ENCODE data around the gene WFS1. TPM values are rescaled to one million over a fixed set of nuclear protein-coding genes. Genes with fewer than 3 reads are reported as not detected.

Gene WFS1
- total RNA-seq, 1 donor from 2014 or later = 104 TPM

DNA sequence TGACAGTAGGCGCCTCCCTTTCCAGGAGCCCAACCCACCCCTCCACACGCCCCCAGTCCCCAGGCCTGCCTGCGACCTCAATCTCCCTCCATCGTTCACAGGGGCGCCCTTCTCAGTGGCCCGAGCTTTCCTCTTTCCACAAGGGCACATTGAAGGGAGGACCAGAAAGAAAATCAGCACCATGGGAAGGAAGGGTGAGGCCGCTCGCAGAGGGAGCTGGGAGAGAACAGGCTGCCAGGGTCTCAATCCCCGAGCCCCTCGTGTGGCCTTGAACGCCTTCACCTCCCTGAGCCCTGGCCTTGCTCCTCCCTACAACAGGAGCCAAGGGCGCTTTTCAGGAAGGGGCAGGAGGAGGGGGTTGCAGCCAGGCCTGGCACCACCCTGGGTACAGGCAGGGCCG is 66.5 kb downstream of the WFS1 start:
- intact Hi-C loops (cut with micrococcal nuclease) = no loop called here
- peaks cover 79% of the 10 kb centered on the region for H3K27me3 ChIP-seq (ENCODE audit: low read depth)
- no peak for DNase-seq

DNA sequence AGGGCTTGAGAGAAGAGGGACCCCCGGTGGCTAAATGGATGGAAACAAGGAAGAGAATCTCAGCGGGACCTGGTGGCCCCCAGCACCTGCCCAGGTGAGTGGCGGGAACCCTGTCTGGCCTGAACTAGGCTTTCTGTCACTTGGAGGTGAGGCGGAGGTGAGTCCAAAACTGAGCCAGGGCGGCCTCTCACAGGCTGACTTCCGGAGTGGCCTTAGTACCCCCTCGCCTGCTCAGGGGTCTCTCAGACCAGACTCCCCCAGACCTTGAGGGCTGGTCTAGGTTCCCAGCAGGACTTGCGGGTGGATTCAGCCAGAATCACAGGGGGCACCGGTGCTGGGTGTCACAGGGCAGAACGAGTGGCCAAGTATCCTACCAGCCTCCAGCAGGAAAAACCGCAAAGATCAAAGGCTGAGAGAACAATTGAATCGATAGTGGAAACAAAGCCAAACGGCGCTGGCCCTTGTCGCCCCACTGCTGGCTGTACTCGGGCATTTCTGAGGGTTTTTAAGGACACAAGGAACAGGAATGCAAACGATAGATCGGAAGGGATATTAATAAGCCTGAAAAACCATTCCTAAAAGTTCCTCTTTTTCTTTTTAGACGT is 67.8 kb downstream of the WFS1 start:
- Histone ChIP-seq H3K9me3 (replicated peaks) (peaks cover 6% of the 10 kb centered on the region), H3K27me3 (ENCODE audit: low read depth) (peaks cover 74% of the 10 kb centered on the region), H3K4me3 (no peak overlapping the region), H3K27ac (replicated peaks) (no peak overlapping the region), H3K4me1 (peaks cover 4% of the 10 kb centered on the region), H3K36me3 (no peaks in the 10 kb centered on the region)
- intact Hi-C loops (cut with micrococcal nuclease) = no loop called here
- no peak for DNase-seq
- TF ChIP-seq, protein P1, sequence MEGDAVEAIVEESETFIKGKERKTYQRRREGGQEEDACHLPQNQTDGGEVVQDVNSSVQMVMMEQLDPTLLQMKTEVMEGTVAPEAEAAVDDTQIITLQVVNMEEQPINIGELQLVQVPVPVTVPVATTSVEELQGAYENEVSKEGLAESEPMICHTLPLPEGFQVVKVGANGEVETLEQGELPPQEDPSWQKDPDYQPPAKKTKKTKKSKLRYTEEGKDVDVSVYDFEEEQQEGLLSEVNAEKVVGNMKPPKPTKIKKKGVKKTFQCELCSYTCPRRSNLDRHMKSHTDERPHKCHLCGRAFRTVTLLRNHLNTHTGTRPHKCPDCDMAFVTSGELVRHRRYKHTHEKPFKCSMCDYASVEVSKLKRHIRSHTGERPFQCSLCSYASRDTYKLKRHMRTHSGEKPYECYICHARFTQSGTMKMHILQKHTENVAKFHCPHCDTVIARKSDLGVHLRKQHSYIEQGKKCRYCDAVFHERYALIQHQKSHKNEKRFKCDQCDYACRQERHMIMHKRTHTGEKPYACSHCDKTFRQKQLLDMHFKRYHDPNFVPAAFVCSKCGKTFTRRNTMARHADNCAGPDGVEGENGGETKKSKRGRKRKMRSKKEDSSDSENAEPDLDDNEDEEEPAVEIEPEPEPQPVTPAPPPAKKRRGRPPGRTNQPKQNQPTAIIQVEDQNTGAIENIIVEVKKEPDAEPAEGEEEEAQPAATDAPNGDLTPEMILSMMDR (IDR thresholded peaks at IDR 0.05; ENCODE audit: borderline replicate concordance) = no peak

More for the DNA sequence above, 66.5 kb downstream of the WFS1 start:
- Histone ChIP-seq H3K4me1 (no peaks in the 10 kb centered on the region), H3K36me3 (no peaks in the 10 kb centered on the region), H3K27ac (replicated peaks) (no peak overlapping the region), H3K4me3 (no peak overlapping the region), H3K9me3 (replicated peaks) (peaks cover 10% of the 10 kb centered on the region)
- TF ChIP-seq, protein P1 (IDR thresholded peaks at IDR 0.05; ENCODE audit: borderline replicate concordance) = no peak

DNA sequence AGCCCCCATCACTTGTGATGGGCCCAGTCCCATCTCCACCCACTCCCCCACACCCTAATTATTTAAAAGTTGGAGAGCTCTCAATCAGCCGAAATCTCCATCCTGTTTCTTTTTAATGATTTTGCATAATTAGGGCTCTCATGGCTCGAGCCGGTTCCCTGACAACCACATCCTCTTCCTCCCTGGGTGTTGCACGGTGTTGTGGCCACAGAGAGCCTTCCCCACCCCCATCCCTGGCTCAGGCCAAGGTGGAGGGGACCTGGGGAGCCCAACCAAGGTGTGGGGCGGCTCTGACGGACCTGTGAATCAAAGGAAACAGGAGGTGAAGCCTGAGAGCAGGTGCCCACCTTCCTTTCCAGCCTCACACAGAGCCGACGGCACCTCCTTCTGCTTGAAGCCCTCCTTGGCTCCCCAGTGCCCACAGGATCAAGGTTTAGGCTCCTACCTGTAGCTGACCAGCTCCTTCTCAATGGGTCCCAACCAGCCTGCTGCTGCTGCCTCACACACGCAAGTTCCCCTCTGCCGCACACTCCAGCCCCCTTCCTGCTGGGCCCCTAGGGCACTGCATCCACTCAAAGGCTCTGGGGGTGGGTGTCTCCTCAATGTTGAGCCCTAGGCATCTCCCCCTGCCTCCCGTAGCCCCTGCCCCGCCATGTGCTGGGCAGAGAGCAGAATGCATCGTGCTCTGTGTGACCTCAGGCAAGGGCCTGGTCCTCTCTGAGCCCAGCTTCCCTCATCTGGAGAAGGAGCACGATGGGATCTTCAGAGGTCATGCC is 68.7 kb downstream of the WFS1 start:
- intact Hi-C loops (cut with micrococcal nuclease) = no loop called here
- peaks cover 66% of the 10 kb centered on the region for H3K27me3 ChIP-seq (ENCODE audit: low read depth)
- DNase-seq = no peak
- no peak overlapping the region for H3K27ac ChIP-seq (replicated peaks)
- H3K9me3 ChIP-seq (replicated peaks) = peaks cover 6% of the 10 kb centered on the region
- TF ChIP-seq, protein P1 (IDR thresholded peaks at IDR 0.05; ENCODE audit: borderline replicate concordance) = no peak
- H3K4me3 ChIP-seq = no peak overlapping the region
- H3K36me3 ChIP-seq = no peaks in the 10 kb centered on the region
- H3K4me1 ChIP-seq = peaks cover 10% of the 10 kb centered on the region

DNA sequence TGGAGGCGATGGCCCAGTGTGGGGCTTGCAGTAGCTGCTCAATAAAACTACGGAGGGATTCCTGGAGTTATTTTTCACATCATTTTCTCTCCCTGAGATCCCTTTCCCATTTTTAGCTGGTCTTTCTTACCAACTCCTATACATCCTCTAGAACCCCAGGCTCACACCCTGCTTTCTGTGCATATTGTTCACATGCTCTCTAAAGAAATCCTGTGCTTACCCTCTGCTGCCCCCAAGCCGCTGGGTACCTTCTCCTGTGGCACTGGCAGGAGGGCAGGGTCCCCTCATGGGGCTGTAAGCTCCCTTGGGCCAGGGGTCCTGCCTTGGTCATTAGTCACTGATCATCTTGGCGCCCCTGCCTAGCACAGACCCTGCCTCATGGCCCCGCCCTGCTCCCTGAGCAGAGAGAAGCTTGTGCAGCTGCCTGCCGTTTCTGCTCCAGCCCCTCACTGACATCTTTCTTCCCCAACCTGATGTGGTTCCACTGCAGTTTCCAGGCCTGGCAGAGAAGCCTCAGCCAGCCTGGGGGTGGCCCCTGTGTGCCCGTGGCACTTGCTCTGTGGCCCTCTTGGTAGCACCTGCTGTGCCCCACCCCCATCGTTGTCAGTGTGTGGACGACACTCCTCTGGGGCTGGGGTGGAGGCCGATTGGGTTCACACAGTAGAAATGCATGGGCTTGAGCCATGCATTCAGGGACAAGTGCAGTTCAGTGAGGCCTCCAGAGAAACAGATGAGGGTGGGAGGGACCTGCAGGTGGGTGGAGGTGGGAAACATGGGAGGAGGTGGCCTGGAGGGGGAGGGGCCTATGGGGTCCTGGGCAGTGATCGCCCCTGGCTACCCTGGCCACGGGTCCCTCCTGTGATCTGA is 69.5 kb downstream of the WFS1 start:
- intact Hi-C loops (cut with micrococcal nuclease) = no loop called here
- peaks cover 10% of the 10 kb centered on the region for H3K4me1 ChIP-seq
- peaks cover 58% of the 10 kb centered on the region for H3K27me3 ChIP-seq (ENCODE audit: low read depth)
- H3K27ac ChIP-seq (replicated peaks) = no peak overlapping the region
- no peak overlapping the region for H3K4me3 ChIP-seq
- no peak for DNase-seq
- no peaks in the 10 kb centered on the region for H3K36me3 ChIP-seq
- H3K9me3 ChIP-seq (replicated peaks) = peaks cover under 1% of the 10 kb centered on the region
- TF ChIP-seq, protein P1 (IDR thresholded peaks at IDR 0.05; ENCODE audit: borderline replicate concordance) = no peak

DNA sequence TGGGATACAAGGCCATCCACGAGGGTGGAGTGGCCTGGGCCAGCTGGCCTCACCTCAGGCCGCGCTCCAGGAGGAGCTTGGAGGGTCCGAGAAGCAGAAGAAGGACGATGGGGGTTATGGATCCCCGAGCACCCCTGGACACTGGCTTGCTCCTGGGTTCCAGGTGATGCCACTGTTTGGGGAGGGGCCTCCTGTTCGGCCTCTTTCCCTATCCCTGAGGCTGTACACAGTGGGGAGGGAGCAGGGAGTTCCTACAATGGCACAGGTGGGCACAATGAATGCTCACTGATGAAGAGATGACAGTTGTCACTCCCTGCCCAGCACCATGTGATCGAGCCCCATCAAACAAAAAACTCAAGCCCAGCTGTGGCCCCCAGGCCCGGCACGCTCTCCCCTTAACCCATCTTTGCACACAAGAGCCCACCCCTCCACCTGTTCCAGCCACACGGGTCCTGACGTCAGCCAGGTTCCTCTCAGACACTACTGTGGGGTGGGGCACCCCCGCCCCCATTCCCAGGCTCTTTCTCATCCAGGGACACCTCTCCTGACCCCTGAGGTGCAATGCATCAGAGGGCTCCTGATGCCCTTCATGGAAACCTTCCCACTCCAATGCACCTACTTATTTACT is 70.3 kb downstream of the WFS1 start:
- Histone ChIP-seq H3K9me3 (replicated peaks) (no peaks in the 10 kb centered on the region), H3K4me3 (no peak overlapping the region), H3K4me1 (peaks cover 10% of the 10 kb centered on the region), H3K27me3 (ENCODE audit: low read depth) (peaks cover 50% of the 10 kb centered on the region), H3K27ac (replicated peaks) (no peak overlapping the region), H3K36me3 (no peaks in the 10 kb centered on the region)
- TF ChIP-seq, protein P1 (IDR thresholded peaks at IDR 0.05; ENCODE audit: borderline replicate concordance) = no peak
- no peak for DNase-seq
- intact Hi-C loops (cut with micrococcal nuclease) = no loop called here
